Spinal cord (tissue), 10 donors: ENCODE data around the gene NSMCE4A. TPM values are rescaled to one million over a fixed set of nuclear protein-coding genes. Genes with fewer than 3 reads are reported as not detected.
"Not testable (repeated sequence)": the region's sequence is repeated elsewhere in the genome, so short reads cannot be mapped to it uniquely, and the experiment has no call there.

Source experiments
- DNase-seq, 6 donors: peaks; one replicate each; pipeline versions ENCODE4 v3.0.0 to v3.0.0-alpha.2; 2013 to 2015; ENCODE audit warnings: low spot score in 6 of 6, low read depth in 4 of 6
- H3K27ac ChIP-seq: one replicate; pipeline ENCODE4 v1.5.1; 2013; ENCODE audit warnings: low read depth, low read length, control low read depth
- H3K27me3 ChIP-seq: one replicate; pipeline ENCODE4 v1.6.1; 2013; ENCODE audit warnings: low read length; ENCODE audit not compliant: control insufficient read depth, insufficient read depth
- H3K36me3 ChIP-seq: one replicate; pipeline ENCODE4 v1.6.1; 2013; ENCODE audit warnings: low read length; ENCODE audit not compliant: control insufficient read depth, insufficient read depth
- H3K4me1 ChIP-seq: one replicate; pipeline ENCODE4 v1.6.1; 2013; ENCODE audit warnings: low read length; ENCODE audit not compliant: control insufficient read depth, insufficient read depth
- H3K4me3 ChIP-seq: one replicate; pipeline ENCODE4 v1.5.1; 2013; ENCODE audit warnings: low read depth, low read length, control low read depth
- H3K9me3 ChIP-seq: one replicate; pipeline ENCODE4 v1.6.1; 2013; ENCODE audit warnings: low read length; ENCODE audit not compliant: control insufficient read depth, insufficient read depth
- WGBS: methylation state at CpG from one replicate; pipeline ENCODE4 v1.1.5; 2013; ENCODE audit warnings: missing lambda C conversion rate; ENCODE audit not compliant: insufficient coverage; 5-methylcytosine and 5-hydroxymethylcytosine counted together
- polyA plus RNA-seq, 2 donors: library from polyadenylated mRNA; unstranded; fragments of 120-200 nt; gene quantifications; one replicate each; pipeline ENCODE4 v1.2.1, GENCODE V29; 2013; ENCODE audit not compliant: insufficient read length in 2 of 2
- total RNA-seq, 2 donors: library from RNA; depleted of rRNA in 1 of 2; stranded (reverse); fragments of 120-200 nt in 1 of 2; fragments of >200 nt in 1 of 2; gene quantifications; one replicate each; pipeline versions ENCODE4 v1.2.3 to v1.2.4, GENCODE V29; 2013 to 2014
- donor health status: healthy.

NSMCE4A gene
- total and polyA plus RNA-seq, 4 donors = 49.0 to 63.4 (median 60.9) TPM

DNA sequence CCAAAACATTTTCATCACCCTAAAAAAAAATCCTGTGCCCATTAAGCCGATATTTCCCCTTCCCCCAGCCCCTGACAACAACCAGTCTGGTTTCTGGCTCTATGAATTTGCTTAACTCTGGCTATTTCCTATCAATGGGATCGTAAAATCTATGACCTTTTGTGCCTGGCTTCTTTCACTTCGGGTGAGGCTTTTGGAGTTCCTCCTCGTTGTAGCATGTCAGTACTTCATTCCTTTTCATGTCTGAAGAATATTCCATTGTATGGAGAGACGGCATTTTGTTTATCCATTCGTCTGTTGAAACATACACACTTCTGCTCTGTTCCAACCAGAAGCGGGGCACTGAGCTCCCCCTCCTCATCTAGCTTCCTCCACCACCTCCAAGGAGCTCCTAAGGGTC is 43.5 kb upstream of the NSMCE4A start:
- Histone ChIP-seq H3K4me1 (peaks cover 5% of the 10 kb centered on the region), H3K36me3 (no peaks in the 10 kb centered on the region), H3K27ac (no peak overlapping the region), H3K9me3 (no peaks in the 10 kb centered on the region), H3K27me3 (peaks cover 11% of the 10 kb centered on the region), H3K4me3 (no peak overlapping the region)
- no peak for DNase-seq
- WGBS = 36% methylated on average over 1 of the region's 7 CpGs

DNA sequence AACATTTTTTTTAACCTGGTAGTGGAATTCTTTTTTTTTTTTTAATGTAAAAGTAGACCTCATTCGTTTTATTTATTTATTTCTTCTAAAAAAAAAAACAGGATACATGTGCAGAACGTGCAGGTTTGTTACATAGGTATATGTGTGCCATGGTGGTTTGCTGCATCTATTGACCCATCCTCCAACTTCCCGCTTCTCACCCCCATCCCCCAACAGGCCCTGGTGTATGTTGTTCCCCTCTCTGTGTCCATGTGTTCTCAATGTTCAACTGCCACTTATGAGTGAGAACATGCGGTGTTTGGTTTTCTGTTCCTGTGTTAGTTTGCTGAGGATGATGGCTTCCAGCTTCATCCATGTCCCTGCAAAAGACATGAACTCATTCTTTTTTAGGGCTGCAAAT is 42.9 kb upstream of the NSMCE4A start:
- H3K4me3 ChIP-seq, H3K9me3 ChIP-seq, H3K4me1 ChIP-seq, DNase-seq, H3K27ac ChIP-seq, H3K36me3 ChIP-seq: not testable (repeated sequence)
- H3K27me3 ChIP-seq = peaks cover 11% of the 10 kb centered on the region
- WGBS = no CpG with 5 or more reads among the region's 4 CpGs

DNA sequence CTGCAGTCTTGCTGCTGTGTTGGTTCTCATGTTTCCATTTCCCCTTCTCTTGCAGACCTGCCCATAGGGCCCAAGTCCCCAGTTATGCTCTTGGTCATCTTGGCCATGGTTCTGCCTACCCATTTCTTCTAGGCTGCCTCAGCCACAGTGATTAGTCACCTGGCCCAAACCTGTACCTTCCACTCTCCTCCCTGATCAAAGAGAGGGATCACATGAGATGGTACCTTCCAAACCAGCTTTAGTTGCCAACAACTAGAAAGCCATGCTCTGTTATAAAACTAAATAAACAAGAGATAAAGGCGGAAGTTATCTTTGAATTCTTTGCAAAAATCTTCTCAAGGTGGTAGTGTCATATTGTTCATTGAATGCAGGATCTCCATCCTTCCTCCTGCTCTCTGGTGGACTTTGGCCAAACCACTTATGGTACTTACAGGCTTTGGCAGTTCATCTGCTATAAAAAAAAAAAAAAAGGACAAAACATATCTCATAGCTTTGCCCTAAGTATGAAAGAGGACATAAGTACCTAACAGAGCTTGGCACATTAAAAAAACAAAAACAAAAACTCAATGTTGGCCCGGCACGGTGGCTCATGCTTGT is 39.7 kb upstream of the NSMCE4A start:
- no peak overlapping the region for H3K27ac ChIP-seq
- no CpG with 5 or more reads among the region's 3 CpGs for WGBS
- no peak overlapping the region for H3K4me3 ChIP-seq
- H3K9me3 ChIP-seq = no peaks in the 10 kb centered on the region
- no peaks in the 10 kb centered on the region for H3K36me3 ChIP-seq
- DNase-seq = no peak
- H3K27me3 ChIP-seq = peaks cover 11% of the 10 kb centered on the region
- peaks cover 4% of the 10 kb centered on the region for H3K4me1 ChIP-seq

DNA sequence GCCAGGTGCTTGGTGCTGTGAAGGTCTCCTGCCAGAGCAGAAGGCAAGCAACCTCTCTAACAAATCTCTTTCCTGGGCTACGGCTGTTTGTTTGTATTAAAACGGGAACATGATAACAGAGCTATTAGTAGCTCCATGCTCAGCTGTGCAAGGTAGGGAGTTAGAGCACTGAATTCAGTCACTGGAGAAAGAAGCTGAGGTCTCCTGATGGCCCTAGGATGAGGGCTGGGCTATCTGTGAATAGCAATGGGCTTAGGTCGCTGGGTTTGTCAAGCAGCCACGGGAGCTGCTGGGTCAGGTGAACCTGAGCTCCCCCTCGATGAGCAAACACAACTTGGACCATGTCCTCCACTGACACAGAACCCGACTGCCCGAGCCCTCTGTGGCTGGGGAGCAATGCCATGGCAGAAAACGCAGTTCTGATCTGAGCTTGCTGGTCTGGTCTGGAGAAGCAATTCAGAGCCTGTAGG is 38.3 kb upstream of the NSMCE4A start:
- no peak for DNase-seq
- H3K27ac ChIP-seq = no peak overlapping the region
- WGBS = 91% methylated on average over 8 of the region's 8 CpGs
- H3K4me3 ChIP-seq = no peak overlapping the region
- H3K36me3 ChIP-seq = no peaks in the 10 kb centered on the region
- H3K4me1 ChIP-seq = no peaks in the 10 kb centered on the region
- no peaks in the 10 kb centered on the region for H3K27me3 ChIP-seq
- no peaks in the 10 kb centered on the region for H3K9me3 ChIP-seq

DNA sequence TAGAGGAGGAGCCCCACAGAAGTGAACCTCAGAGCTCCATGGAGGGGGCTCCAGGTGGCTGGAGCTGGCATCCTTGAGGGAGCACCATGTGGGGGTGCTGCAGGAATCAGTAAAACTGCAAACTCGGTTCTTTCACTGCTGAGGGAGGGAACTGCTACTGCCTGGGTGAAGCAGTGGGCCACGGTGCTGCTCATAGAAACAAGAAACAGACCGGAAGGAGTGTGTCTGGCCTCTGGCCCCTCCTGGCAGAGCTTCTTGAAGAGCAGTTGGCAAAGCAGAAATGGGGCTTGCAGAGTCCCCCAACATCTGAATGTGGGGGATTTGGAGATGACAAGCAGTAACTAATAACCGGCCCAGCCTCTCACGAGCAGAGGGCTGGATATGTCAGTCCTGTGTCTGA is 37.7 kb upstream of the NSMCE4A start:
- no peaks in the 10 kb centered on the region for H3K4me1 ChIP-seq
- H3K27me3 ChIP-seq = no peaks in the 10 kb centered on the region
- no peaks in the 10 kb centered on the region for H3K9me3 ChIP-seq
- DNase-seq = no peak
- 86% methylated on average over 3 of the region's 5 CpGs for WGBS
- no peaks in the 10 kb centered on the region for H3K36me3 ChIP-seq
- no peak overlapping the region for H3K27ac ChIP-seq
- no peak overlapping the region for H3K4me3 ChIP-seq

DNA sequence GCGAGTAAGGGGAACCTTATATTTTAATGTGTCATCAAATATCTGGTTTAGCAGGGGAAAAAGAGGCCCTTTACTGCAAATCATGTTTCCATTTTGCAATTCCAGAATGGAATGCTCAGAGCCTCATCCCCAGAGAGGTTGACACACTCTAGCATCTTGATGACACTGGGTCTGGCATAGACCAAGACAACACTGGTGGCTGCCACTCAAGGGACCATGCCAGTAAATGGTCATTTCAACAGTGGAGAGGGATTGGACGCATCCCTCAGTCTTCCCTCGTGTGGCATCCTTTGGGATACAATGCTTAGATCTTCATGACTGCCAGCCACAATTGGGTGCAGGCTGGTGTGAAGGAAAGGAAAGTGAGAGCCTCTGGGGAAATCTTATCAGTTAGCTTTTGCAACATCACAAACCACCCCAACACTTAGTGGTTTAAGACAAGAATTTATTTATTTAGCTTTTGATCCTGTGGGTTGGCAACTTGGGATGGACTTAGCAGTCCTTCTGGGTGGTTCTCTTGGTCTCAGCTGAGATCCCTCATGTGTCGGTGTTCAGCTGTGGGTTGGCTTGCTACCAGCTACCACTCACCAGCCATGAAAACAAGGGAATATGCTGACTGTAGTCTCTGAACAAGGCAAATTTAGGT is 35.5 kb upstream of the NSMCE4A start:
- H3K4me3 ChIP-seq = no peak overlapping the region
- no peaks in the 10 kb centered on the region for H3K9me3 ChIP-seq
- H3K4me1 ChIP-seq = no peaks in the 10 kb centered on the region
- no CpG with 5 or more reads among the region's 4 CpGs for WGBS
- no peaks in the 10 kb centered on the region for H3K36me3 ChIP-seq
- H3K27me3 ChIP-seq = no peaks in the 10 kb centered on the region
- H3K27ac ChIP-seq = no peak overlapping the region
- no peak for DNase-seq

DNA sequence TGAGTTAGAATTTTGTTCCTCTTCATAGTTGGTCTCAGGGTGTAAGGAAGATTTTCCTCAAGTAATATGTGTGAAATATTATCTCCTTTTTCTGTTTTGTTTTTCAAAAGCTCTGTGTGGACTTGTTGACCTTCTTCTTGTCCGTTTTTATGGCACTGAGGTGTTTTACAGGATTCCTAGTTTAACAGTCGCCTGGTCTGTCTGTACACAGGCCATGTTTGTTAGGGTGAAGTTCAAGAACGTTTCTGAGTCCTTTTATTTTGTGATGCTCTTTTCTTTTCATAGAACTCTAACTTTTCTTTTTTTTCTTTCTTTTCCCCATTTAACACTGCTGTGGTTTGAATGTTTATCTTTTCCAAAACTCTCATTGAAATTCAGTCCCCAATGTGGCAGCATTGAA is 32.4 kb upstream of the NSMCE4A start:
- no CpG with 5 or more reads among the region's 3 CpGs for WGBS
- H3K4me3 ChIP-seq = no peak overlapping the region
- no peaks in the 10 kb centered on the region for H3K9me3 ChIP-seq
- DNase-seq = no peak
- no peaks in the 10 kb centered on the region for H3K4me1 ChIP-seq
- H3K36me3 ChIP-seq = no peaks in the 10 kb centered on the region
- no peak overlapping the region for H3K27ac ChIP-seq
- no peaks in the 10 kb centered on the region for H3K27me3 ChIP-seq

DNA sequence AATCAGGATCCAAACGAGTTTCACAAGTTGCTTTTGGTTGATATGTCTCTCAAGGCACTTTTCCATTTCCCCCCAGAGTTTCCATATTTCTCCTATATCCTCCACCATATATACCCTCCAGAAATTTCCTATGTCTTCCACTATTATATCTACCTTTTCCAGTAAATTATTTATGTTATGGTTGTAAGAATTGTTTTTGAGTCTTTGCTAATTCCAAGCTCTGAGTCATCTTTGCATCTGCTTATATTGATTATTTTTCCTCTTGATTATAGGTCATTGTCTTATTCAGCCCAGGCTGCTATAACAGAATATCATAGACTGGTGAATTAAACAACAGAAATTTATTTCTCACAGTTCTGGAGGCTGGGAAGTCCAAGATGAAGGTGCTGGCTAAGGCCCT is 26.7 kb upstream of the NSMCE4A start:
- H3K27me3 ChIP-seq = no peaks in the 10 kb centered on the region
- no peak overlapping the region for H3K4me3 ChIP-seq
- no peak overlapping the region for H3K27ac ChIP-seq
- no peaks in the 10 kb centered on the region for H3K4me1 ChIP-seq
- H3K36me3 ChIP-seq = no peaks in the 10 kb centered on the region
- WGBS = no CpG with 5 or more reads among the region's 1 CpG
- no peaks in the 10 kb centered on the region for H3K9me3 ChIP-seq
- DNase-seq = no peak

DNA sequence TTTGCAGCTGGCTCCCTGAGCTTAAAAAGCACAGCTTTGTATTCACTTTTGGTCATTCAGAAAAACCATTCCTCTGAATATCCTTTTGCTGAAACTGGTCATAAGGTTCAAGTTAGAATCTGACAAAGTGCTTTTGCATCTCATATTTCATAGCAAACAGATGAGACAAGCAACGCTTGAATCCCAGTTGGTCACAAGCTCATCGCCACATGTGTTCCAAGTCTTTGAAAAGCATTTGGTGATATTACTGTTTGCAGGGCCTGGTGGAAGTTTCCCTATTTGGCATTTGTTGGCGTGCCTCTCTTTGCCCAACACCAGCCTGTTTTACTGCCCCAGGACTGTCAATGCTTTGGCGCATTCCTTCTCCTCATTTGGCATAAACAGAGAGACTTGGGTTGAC is 24.3 kb upstream of the NSMCE4A start:
- H3K4me1 ChIP-seq = peaks cover 3% of the 10 kb centered on the region
- DNase-seq = no peak
- 79% methylated on average over 2 of the region's 4 CpGs for WGBS
- no peak overlapping the region for H3K27ac ChIP-seq
- H3K4me3 ChIP-seq = no peak overlapping the region
- H3K9me3 ChIP-seq = no peaks in the 10 kb centered on the region
- no peaks in the 10 kb centered on the region for H3K36me3 ChIP-seq
- H3K27me3 ChIP-seq = no peaks in the 10 kb centered on the region

DNA sequence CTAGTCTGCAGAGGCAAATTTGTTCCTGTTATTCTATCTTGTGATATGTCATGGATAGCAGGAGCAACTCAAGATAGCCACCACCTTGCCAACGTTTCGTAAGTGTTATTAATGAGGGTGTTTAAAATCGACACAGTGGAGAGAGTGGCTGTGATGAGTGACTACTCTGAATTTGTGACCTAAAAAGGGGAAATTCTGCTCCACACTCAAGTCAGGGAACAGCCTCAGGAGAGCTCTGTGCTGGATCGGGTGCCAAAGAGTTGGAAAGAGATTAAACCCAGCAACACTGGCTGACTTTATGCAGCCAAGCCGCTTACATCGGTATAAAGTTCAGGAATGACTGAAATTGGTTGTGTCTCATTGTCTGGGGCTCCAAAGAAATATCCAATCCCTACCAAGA is 23.4 kb upstream of the NSMCE4A start:
- Histone ChIP-seq H3K4me3 (no peak overlapping the region), H3K4me1 (peaks cover 5% of the 10 kb centered on the region), H3K36me3 (no peaks in the 10 kb centered on the region), H3K27ac (no peak overlapping the region), H3K27me3 (no peaks in the 10 kb centered on the region), H3K9me3 (no peaks in the 10 kb centered on the region)
- DNase-seq = no peak
- 86% methylated on average over 5 of the region's 6 CpGs for WGBS
